ENCODE data around the gene MT1B. TPM values are rescaled to one million over a fixed set of nuclear protein-coding genes. Genes with fewer than 3 reads are reported as not detected.

The MT1B gene
- total and polyA plus RNA-seq, 2 experiments from 2014 or later: 0.47 TPM; not detected in 1

GRCh38 chr16:56632848-56633365 is 18.8 kb upstream of the MT1B start:
- H2AFZ ChIP-seq: no peak overlapping the region

GRCh38 chr16:56633535-56633934 is 18.2 kb upstream of the MT1B start:
- Histone ChIP-seq H3K4me3 (no peak overlapping the region), H3K4me2 (no peak overlapping the region), H3K36me3 (replicated peaks; ENCODE audit: insufficient read depth, low read depth) (no peaks in the 10 kb centered on the region), H2AFZ (no peak overlapping the region), H3K27me3 (peaks cover 94% of the 10 kb centered on the region), H3K79me2 (no peaks in the 10 kb centered on the region), H3K27ac (no peak overlapping the region), H3K4me1 (ENCODE audit: insufficient read depth) (peaks cover 13% of the 10 kb centered on the region), H4K20me1 (ENCODE audit: insufficient read depth, poor library complexity, severe bottlenecking) (no peaks in the 10 kb centered on the region), H3K9me3 (ENCODE audit: low read depth) (no peaks in the 10 kb centered on the region), H3K9me2 (replicated peaks; ENCODE audit: insufficient read depth) (no peaks in the 10 kb centered on the region)
- 55% methylated on average over 7 of the region's 7 CpGs for WGBS (ENCODE audit: low lambda C conversion rate, missing lambda C conversion rate)
- no peak for DNase-seq (ENCODE audit: low spot score)
- TF ChIP-seq EZH2 (IDR thresholded peaks at IDR 0.05; ENCODE audit: borderline replicate concordance) (no peak), EZH2phosphoT487 (IDR thresholded peaks at IDR 0.05; ENCODE audit: low read depth, severe bottlenecking, unreplicated experiment) (no peak)

More at GRCh38 chr16:56632848-56633365, 18.8 kb upstream of the MT1B start:
- 11% methylated on average over 6 of the region's 6 CpGs for WGBS (ENCODE audit: low lambda C conversion rate, missing lambda C conversion rate)
- H3K4me1 ChIP-seq (ENCODE audit: insufficient read depth): peaks cover 13% of the 10 kb centered on the region
- DNase-seq (ENCODE audit: low spot score): no peak
- H4K20me1 ChIP-seq (ENCODE audit: insufficient read depth, poor library complexity, severe bottlenecking): no peaks in the 10 kb centered on the region
- no peaks in the 10 kb centered on the region for H3K79me2 ChIP-seq
- peak overlapping the region; percentile 89 for H3K4me2 ChIP-seq
- H3K36me3 ChIP-seq (replicated peaks; ENCODE audit: insufficient read depth, low read depth): no peaks in the 10 kb centered on the region
- no peak for TF ChIP-seq EZH2phosphoT487 (IDR thresholded peaks at IDR 0.05; ENCODE audit: low read depth, severe bottlenecking, unreplicated experiment)
- TF ChIP-seq, protein P1, sequence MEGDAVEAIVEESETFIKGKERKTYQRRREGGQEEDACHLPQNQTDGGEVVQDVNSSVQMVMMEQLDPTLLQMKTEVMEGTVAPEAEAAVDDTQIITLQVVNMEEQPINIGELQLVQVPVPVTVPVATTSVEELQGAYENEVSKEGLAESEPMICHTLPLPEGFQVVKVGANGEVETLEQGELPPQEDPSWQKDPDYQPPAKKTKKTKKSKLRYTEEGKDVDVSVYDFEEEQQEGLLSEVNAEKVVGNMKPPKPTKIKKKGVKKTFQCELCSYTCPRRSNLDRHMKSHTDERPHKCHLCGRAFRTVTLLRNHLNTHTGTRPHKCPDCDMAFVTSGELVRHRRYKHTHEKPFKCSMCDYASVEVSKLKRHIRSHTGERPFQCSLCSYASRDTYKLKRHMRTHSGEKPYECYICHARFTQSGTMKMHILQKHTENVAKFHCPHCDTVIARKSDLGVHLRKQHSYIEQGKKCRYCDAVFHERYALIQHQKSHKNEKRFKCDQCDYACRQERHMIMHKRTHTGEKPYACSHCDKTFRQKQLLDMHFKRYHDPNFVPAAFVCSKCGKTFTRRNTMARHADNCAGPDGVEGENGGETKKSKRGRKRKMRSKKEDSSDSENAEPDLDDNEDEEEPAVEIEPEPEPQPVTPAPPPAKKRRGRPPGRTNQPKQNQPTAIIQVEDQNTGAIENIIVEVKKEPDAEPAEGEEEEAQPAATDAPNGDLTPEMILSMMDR (IDR thresholded peaks at IDR 0.05; ENCODE audit: poor library complexity): no peak
- TF ChIP-seq EZH2 (IDR thresholded peaks at IDR 0.05; ENCODE audit: borderline replicate concordance): no peak
- no peaks in the 10 kb centered on the region for H3K9me3 ChIP-seq (ENCODE audit: low read depth)
- H3K9me2 ChIP-seq (replicated peaks; ENCODE audit: insufficient read depth): no peaks in the 10 kb centered on the region
- no peak overlapping the region for H3K4me3 ChIP-seq
- H3K27me3 ChIP-seq: peaks cover 90% of the 10 kb centered on the region
- H3K27ac ChIP-seq: no peak overlapping the region

DNA sequence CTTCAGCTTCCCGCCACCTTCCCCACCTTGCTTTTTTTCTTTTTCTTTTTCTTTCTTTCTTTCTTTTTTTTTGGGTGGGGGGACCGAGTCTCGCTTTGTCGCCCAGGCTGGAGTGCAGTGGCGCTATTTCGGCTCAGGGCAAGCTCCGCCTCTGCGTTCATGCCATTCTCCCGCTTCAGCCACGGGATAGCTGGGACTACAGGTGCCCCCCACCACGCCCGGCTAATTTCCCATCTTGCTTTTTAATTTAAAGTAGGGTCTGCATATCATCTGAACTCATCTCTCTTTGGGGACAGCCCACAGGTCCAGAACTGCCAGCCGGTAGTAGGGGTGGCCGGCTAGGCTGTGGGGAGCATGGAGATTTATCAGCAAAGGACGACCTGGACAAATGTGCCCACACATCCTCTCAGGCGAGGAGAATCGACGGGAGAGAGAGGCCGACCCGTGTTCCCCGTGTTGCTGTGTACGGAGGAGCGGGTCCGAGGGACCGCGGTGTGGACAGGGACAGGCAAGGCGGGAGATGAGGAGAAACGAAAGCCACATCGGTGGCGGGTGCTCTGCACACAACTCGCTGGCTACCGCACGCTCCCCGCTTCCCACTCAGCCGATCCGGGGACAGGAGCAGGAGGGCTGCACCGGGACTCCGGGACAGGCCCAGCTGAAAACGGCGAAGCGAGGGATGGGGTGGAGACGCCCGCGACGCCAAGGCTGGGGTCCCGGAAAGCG is 16.8 kb upstream of the MT1B start:
- H3K4me2 ChIP-seq: peak overlapping the region; percentile 73
- no peak overlapping the region for H2AFZ ChIP-seq

More for the DNA sequence above, 16.8 kb upstream of the MT1B start:
- H3K9me2 ChIP-seq (replicated peaks; ENCODE audit: insufficient read depth): no peaks in the 10 kb centered on the region
- H3K4me3 ChIP-seq: no peak overlapping the region
- H3K4me1 ChIP-seq (ENCODE audit: insufficient read depth): peaks cover 13% of the 10 kb centered on the region
- H3K27me3 ChIP-seq: peaks cover 100% of the 10 kb centered on the region
- no peaks in the 10 kb centered on the region for H3K9me3 ChIP-seq (ENCODE audit: low read depth)
- no peaks in the 10 kb centered on the region for H4K20me1 ChIP-seq (ENCODE audit: insufficient read depth, poor library complexity, severe bottlenecking)
- TF ChIP-seq, protein P1 (IDR thresholded peaks at IDR 0.05; ENCODE audit: poor library complexity): no peak
- no peak for TF ChIP-seq EZH2 (IDR thresholded peaks at IDR 0.05; ENCODE audit: borderline replicate concordance)
- TF ChIP-seq EZH2phosphoT487 (IDR thresholded peaks at IDR 0.05; ENCODE audit: low read depth, severe bottlenecking, unreplicated experiment): peak; percentile 29
- H3K27ac ChIP-seq: no peak overlapping the region
- DNase-seq (ENCODE audit: low spot score): no peak
- H3K36me3 ChIP-seq (replicated peaks; ENCODE audit: insufficient read depth, low read depth): no peaks in the 10 kb centered on the region
- H3K79me2 ChIP-seq: no peaks in the 10 kb centered on the region
- WGBS (ENCODE audit: low lambda C conversion rate, missing lambda C conversion rate): 5% methylated on average over 42 of the region's 47 CpGs

All from hepatocyte (in vitro differentiated cells).